ENCODE data around the gene SKAP2.

SKAP2 gene

GRCh38 chr7:26687032-26687431, 177.4 kb downstream of the SKAP2 start:
- no peaks in the 10 kb centered on the region for H3K79me1 ChIP-seq (ENCODE audit: low read depth, low read length)
- H2BK5ac ChIP-seq (ENCODE audit: low read length), result no peak overlapping the region
- H2BK15ac ChIP-seq (ENCODE audit: low read length), result no peak overlapping the region
- H2BK120ac ChIP-seq (ENCODE audit: low read depth, low read length), result no peak overlapping the region
- H3K4ac ChIP-seq (ENCODE audit: low read length), result no peak overlapping the region
- no peak overlapping the region for H3K9ac ChIP-seq (ENCODE audit: low read depth, low read length, poor library complexity)
- no peaks in the 10 kb centered on the region for H3K9me3 ChIP-seq (replicated peaks in 1 of 2; ENCODE audit: control insufficient read depth in 2 of 2, insufficient read depth in 1 of 2, low read depth in 1 of 2, low read length in 2 of 2)
- no CpG with 5 or more reads among the region's 4 CpGs for WGBS, 2 donors (ENCODE audit: extremely low coverage in 2 of 2, insufficient read length in 2 of 2, insufficient replicate concordance in 1 of 2)
- H4K91ac ChIP-seq (ENCODE audit: low read depth, low read length, poor library complexity), result no peak overlapping the region
- H3K36me3 ChIP-seq (replicated peaks in 1 of 2; ENCODE audit: control insufficient read depth in 2 of 2, insufficient read depth in 2 of 2, low read length in 2 of 2), result no peaks in the 10 kb centered on the region
- H3K18ac ChIP-seq (ENCODE audit: low read length), result no peak overlapping the region
- H4K8ac ChIP-seq (ENCODE audit: low read depth, low read length), result no peak overlapping the region
- H3K4me2 ChIP-seq (ENCODE audit: insufficient read depth, low read length, poor library complexity, severe bottlenecking), result no peak overlapping the region
- no peak overlapping the region for H2BK12ac ChIP-seq (ENCODE audit: low read length)
- H3K4me3 ChIP-seq (ENCODE audit: low read length in 2 of 2), result no peak overlapping the region
- peaks cover 4 to 6% of the 10 kb centered on the region in 2 donors for H3K4me1 ChIP-seq (ENCODE audit: control insufficient read depth in 2 of 2, insufficient read depth in 1 of 2, low read depth in 1 of 2, low read length in 2 of 2)
- H3K27me3 ChIP-seq (ENCODE audit: control insufficient read depth in 3 of 3, insufficient read depth in 3 of 3, low read depth in 1 of 3, low read length in 3 of 3), result no peaks in the 10 kb centered on the region
- H3K14ac ChIP-seq (ENCODE audit: low read length), result no peak overlapping the region
- H3K23ac ChIP-seq (ENCODE audit: low read depth, low read length, poor library complexity), result no peak overlapping the region
- peak overlapping the region; percentile 54 for H2AFZ ChIP-seq (ENCODE audit: low read length)
- H3K27ac ChIP-seq (replicated peaks; ENCODE audit: low read length), result no peak overlapping the region
- no peak for DNase-seq (ENCODE audit: low spot score)
- H2AK5ac ChIP-seq (ENCODE audit: low read depth, low read length), result no peak overlapping the region

DNA sequence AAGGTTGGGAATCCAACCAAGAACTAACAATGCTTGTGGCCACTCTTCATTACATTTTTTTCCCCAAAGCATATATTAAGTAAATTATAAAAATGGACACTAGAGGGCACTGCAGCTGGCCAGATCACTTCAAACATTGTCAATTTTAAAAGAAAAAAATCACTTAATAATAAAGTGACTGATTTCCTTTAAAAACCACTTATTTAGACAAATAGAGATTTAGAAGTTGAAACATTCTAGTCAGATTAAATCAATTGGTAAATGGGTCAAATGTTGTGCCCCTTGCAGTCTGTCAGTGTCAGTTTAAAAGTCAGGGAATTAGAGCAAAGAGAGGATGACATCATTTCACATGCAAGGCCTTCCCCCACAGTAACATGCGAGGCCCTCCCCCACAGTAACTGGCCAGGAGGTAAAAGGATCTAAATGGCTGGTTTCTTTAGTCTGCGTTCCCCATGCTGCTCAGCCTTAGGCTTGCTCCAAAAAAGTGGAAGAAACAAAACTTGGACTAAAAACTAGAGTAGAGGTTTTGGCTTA, 177.9 kb downstream of the SKAP2 start:
- no peak overlapping the region for H3K4me3 ChIP-seq (ENCODE audit: low read length in 2 of 2)
- no peak overlapping the region for H4K8ac ChIP-seq (ENCODE audit: low read depth, low read length)
- no peak overlapping the region for H2BK5ac ChIP-seq (ENCODE audit: low read length)
- H3K4me2 ChIP-seq (ENCODE audit: insufficient read depth, low read length, poor library complexity, severe bottlenecking), result no peak overlapping the region
- H3K18ac ChIP-seq (ENCODE audit: low read length), result no peak overlapping the region
- DNase-seq (ENCODE audit: low spot score), result peak; percentile 31
- H3K27me3 ChIP-seq (ENCODE audit: control insufficient read depth in 3 of 3, insufficient read depth in 3 of 3, low read depth in 1 of 3, low read length in 3 of 3), result no peaks in the 10 kb centered on the region
- H3K4ac ChIP-seq (ENCODE audit: low read length), result no peak overlapping the region
- H3K36me3 ChIP-seq (replicated peaks in 1 of 2; ENCODE audit: control insufficient read depth in 2 of 2, insufficient read depth in 2 of 2, low read length in 2 of 2), result no peaks in the 10 kb centered on the region
- no peak overlapping the region for H4K91ac ChIP-seq (ENCODE audit: low read depth, low read length, poor library complexity)
- H3K9ac ChIP-seq (ENCODE audit: low read depth, low read length, poor library complexity), result no peak overlapping the region
- no peak overlapping the region for H2BK12ac ChIP-seq (ENCODE audit: low read length)
- H3K23ac ChIP-seq (ENCODE audit: low read depth, low read length, poor library complexity), result no peak overlapping the region
- WGBS, 2 donors (ENCODE audit: extremely low coverage in 2 of 2, insufficient read length in 2 of 2, insufficient replicate concordance in 1 of 2), result no CpG with 5 or more reads among the region's 2 CpGs
- peaks cover 2 to 3% of the 10 kb centered on the region in 2 donors for H3K4me1 ChIP-seq (ENCODE audit: control insufficient read depth in 2 of 2, insufficient read depth in 1 of 2, low read depth in 1 of 2, low read length in 2 of 2)
- H3K9me3 ChIP-seq (replicated peaks in 1 of 2; ENCODE audit: control insufficient read depth in 2 of 2, insufficient read depth in 1 of 2, low read depth in 1 of 2, low read length in 2 of 2), result no peaks in the 10 kb centered on the region
- peak overlapping the region; percentile 54 for H2AFZ ChIP-seq (ENCODE audit: low read length)
- H2AK5ac ChIP-seq (ENCODE audit: low read depth, low read length), result no peak overlapping the region
- H2BK15ac ChIP-seq (ENCODE audit: low read length), result no peak overlapping the region
- no peaks in the 10 kb centered on the region for H3K79me1 ChIP-seq (ENCODE audit: low read depth, low read length)
- H2BK120ac ChIP-seq (ENCODE audit: low read depth, low read length), result no peak overlapping the region
- no peak overlapping the region for H3K14ac ChIP-seq (ENCODE audit: low read length)
- H3K27ac ChIP-seq (replicated peaks; ENCODE audit: low read length), result no peak overlapping the region

GRCh38 chr7:26685606-26686005, 178.8 kb downstream of the SKAP2 start:
- H3K27me3 ChIP-seq (ENCODE audit: control insufficient read depth in 3 of 3, insufficient read depth in 3 of 3, low read depth in 1 of 3, low read length in 3 of 3), result no peaks in the 10 kb centered on the region
- no peaks in the 10 kb centered on the region for H3K36me3 ChIP-seq (replicated peaks in 1 of 2; ENCODE audit: control insufficient read depth in 2 of 2, insufficient read depth in 2 of 2, low read length in 2 of 2)
- H3K18ac ChIP-seq (ENCODE audit: low read length), result no peak overlapping the region
- H2BK15ac ChIP-seq (ENCODE audit: low read length), result no peak overlapping the region
- H3K9ac ChIP-seq (ENCODE audit: low read depth, low read length, poor library complexity), result no peak overlapping the region
- H3K4me2 ChIP-seq (ENCODE audit: insufficient read depth, low read length, poor library complexity, severe bottlenecking), result no peak overlapping the region
- no peak overlapping the region for H4K91ac ChIP-seq (ENCODE audit: low read depth, low read length, poor library complexity)
- DNase-seq (ENCODE audit: low spot score), result no peak
- H3K79me1 ChIP-seq (ENCODE audit: low read depth, low read length), result no peaks in the 10 kb centered on the region
- no CpG with 5 or more reads among the region's 4 CpGs for WGBS, 2 donors (ENCODE audit: extremely low coverage in 2 of 2, insufficient read length in 2 of 2, insufficient replicate concordance in 1 of 2)
- H3K4me3 ChIP-seq (ENCODE audit: low read length in 2 of 2), result no peak overlapping the region
- peaks cover 2 to 3% of the 10 kb centered on the region in 2 donors for H3K4me1 ChIP-seq (ENCODE audit: control insufficient read depth in 2 of 2, insufficient read depth in 1 of 2, low read depth in 1 of 2, low read length in 2 of 2)
- H3K4ac ChIP-seq (ENCODE audit: low read length), result no peak overlapping the region
- no peak overlapping the region for H2AFZ ChIP-seq (ENCODE audit: low read length)
- H3K9me3 ChIP-seq (replicated peaks in 1 of 2; ENCODE audit: control insufficient read depth in 2 of 2, insufficient read depth in 1 of 2, low read depth in 1 of 2, low read length in 2 of 2), result no peaks in the 10 kb centered on the region
- no peak overlapping the region for H3K27ac ChIP-seq (replicated peaks; ENCODE audit: low read length)
- H3K23ac ChIP-seq (ENCODE audit: low read depth, low read length, poor library complexity), result no peak overlapping the region
- H2AK5ac ChIP-seq (ENCODE audit: low read depth, low read length), result no peak overlapping the region
- H2BK120ac ChIP-seq (ENCODE audit: low read depth, low read length), result no peak overlapping the region
- no peak overlapping the region for H2BK5ac ChIP-seq (ENCODE audit: low read length)
- H2BK12ac ChIP-seq (ENCODE audit: low read length), result no peak overlapping the region
- no peak overlapping the region for H4K8ac ChIP-seq (ENCODE audit: low read depth, low read length)
- no peak overlapping the region for H3K14ac ChIP-seq (ENCODE audit: low read length)

DNA sequence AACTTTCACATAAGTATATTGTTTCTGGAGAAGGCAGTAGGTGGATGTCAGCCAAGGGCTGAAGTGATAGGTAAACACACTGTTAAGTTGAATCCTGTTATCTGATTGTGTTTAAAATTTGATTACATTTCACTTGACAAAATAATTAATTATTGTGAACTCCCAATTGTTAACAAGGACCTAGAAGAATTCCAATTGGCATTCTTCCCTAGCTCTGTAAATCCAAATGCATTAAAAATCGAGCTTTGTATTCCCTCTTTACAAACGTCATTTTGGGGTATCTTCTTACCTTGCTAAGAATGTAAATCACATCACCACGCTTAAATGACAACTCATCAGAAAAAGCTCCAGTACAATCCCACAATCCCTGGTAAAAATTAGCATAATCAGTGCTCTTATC, 179.9 kb downstream of the SKAP2 start:
- Histone ChIP-seq H2AFZ (ENCODE audit: low read length) (no peak overlapping the region), H3K23ac (ENCODE audit: low read depth, low read length, poor library complexity) (no peak overlapping the region), H2BK5ac (ENCODE audit: low read length) (no peak overlapping the region), H3K4me2 (ENCODE audit: insufficient read depth, low read length, poor library complexity, severe bottlenecking) (no peak overlapping the region), H3K4me3 (ENCODE audit: low read length in 2 of 2) (no peak overlapping the region), H3K4me1 (ENCODE audit: control insufficient read depth in 2 of 2, insufficient read depth in 1 of 2, low read depth in 1 of 2, low read length in 2 of 2) (peaks cover 2 to 3% of the 10 kb centered on the region in 2 donors), H2BK12ac (ENCODE audit: low read length) (no peak overlapping the region), H3K14ac (ENCODE audit: low read length) (no peak overlapping the region), H3K9ac (ENCODE audit: low read depth, low read length, poor library complexity) (no peak overlapping the region), H2AK5ac (ENCODE audit: low read depth, low read length) (no peak overlapping the region), H3K4ac (ENCODE audit: low read length) (no peak overlapping the region), H4K8ac (ENCODE audit: low read depth, low read length) (no peak overlapping the region), H2BK15ac (ENCODE audit: low read length) (no peak overlapping the region), H3K9me3 (replicated peaks in 1 of 2; ENCODE audit: control insufficient read depth in 2 of 2, insufficient read depth in 1 of 2, low read depth in 1 of 2, low read length in 2 of 2) (no peaks in the 10 kb centered on the region), H3K27me3 (ENCODE audit: control insufficient read depth in 3 of 3, insufficient read depth in 3 of 3, low read depth in 1 of 3, low read length in 3 of 3) (no peaks in the 10 kb centered on the region), H3K18ac (ENCODE audit: low read length) (no peak overlapping the region), H2BK120ac (ENCODE audit: low read depth, low read length) (no peak overlapping the region), H3K79me1 (ENCODE audit: low read depth, low read length) (no peaks in the 10 kb centered on the region), H4K91ac (ENCODE audit: low read depth, low read length, poor library complexity) (no peak overlapping the region), H3K36me3 (replicated peaks in 1 of 2; ENCODE audit: control insufficient read depth in 2 of 2, insufficient read depth in 2 of 2, low read length in 2 of 2) (no peaks in the 10 kb centered on the region), H3K27ac (replicated peaks; ENCODE audit: low read length) (no peak overlapping the region)
- no CpG with 5 or more reads among the region's 3 CpGs for WGBS, 2 donors (ENCODE audit: extremely low coverage in 2 of 2, insufficient read length in 2 of 2, insufficient replicate concordance in 1 of 2)
- DNase-seq (ENCODE audit: low spot score), result no peak

Measured in neuronal stem cell (in vitro differentiated cells).